Hematopoietic multipotent progenitor cell treated with erythropoietin and hydrocortisone succinate and interleukin-3 and kit ligand, for 17 days (in vitro differentiated cells): ENCODE results near the gene OR13A1.
A peak's percentile ranks its signal among the peaks of the same experiment; 100 is the strongest.
"Not testable (repeated sequence)": the region's sequence is repeated elsewhere in the genome, so short reads cannot be mapped to it uniquely, and the experiment has no call there.

Experiments used
- DNase-seq: peaks from one replicate; pipeline ENCODE4 v3.0.0-alpha.2; 2015; ENCODE audit warnings: low spot score

OR13A1 gene

GRCh38 chr10:45280113-45280760 lies 35.2 kb downstream of the OR13A1 start:
- DNase-seq, result no peak

- no peak for DNase-seq
Observed at GRCh38 chr10:45279682-45280081, 35.7 kb downstream of the OR13A1 start.

DNA sequence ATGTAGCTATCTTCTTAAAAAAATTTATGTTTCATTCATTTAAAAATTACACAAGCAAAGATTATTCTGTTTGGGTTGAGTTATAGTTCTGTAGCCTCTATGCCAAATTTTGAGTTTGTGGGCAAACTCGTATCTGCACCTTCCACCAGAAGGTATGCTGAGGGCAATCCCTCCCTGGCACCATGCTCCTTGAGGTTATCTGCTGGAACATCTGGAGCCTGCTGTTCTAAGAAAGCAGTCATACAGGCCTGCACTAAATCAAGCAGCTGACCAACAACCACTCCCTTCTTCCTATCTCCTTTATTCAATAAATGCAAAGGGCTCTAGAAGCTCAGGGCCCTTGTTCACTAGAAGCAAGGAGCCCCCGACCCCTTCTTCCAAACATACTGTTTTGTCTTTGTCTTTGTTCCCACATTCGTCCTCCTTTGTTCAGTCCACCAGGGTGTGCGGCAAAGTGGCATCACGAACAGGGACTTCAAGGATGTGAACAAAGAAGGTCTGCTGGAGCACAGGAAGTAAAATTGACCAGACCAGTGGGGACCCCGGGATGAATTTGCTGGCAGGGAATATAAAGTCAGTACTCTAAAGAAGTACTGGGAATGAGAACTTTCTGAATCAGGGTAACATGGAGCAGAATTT lies 36.4 kb downstream of the OR13A1 start:
- DNase-seq, result peak; percentile 69

- not testable (repeated sequence) for DNase-seq
Observed at GRCh38 chr10:45276146-45276545, 39.3 kb downstream of the OR13A1 start.

DNA sequence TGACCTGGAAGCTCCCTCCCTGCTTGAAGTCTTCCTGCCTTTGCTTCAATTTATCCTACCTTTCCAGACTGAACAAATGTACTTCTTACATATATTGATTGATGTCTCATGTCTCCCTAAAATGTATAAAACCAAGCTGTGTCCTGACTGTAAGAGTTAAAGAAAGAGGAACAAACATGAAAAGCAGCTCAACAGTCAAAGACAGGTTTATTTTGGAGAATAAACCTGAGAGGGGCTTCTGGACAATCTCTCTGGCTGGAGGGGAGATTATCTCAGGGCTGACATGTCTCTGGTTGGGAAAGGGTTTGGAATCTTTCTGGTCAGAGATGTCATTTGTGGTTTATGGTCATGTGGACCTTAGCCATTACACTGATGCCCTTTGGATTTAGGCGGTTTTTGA lies 41.0 kb downstream of the OR13A1 start:
- DNase-seq, result no peak

DNA sequence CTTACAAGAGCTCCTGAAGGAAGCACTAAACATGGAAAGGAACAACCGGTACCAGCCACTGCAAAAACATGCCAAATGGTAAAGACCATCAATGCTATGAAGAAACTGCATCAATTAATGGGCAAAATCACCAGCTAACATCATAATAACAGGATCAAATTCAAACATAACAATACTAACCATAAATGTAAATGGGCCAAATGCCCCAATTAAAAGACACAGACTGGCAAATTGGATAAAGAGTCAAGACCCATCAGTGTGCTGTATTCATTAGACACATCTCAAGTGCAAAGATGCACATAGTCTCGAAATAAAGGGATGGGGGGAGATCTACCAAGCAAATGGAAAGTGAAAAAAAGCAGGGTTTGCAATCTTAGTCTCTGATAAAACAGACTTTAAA lies 47.6 kb downstream of the OR13A1 start:
- not testable (repeated sequence) for DNase-seq

DNA sequence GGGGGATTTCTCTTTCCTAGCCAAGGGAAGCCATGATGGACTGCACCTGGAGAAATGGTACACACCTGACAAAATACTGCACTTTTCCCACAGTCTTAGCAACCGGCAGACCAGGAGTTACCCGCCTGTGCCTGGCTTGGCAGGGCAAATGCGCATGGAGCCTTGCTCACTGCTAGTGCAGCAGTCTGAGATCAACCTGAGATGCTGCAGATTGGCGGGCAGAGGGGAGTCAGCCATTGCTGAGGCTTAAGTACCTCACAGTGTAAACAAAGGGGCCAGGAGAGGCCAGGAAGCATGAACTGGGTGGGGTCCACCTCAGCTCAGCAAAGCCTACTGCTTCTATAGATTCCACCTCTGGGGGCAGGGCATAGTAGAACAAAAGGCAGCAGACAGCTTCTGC lies 49.4 kb downstream of the OR13A1 start:
- DNase-seq, result no peak

GRCh38 chr10:45261946-45262345 lies 53.5 kb downstream of the OR13A1 start:
- DNase-seq, result no peak

- no peak for DNase-seq
Observed at GRCh38 chr10:45261243-45261775, 54.1 kb downstream of the OR13A1 start.

GRCh38 chr10:45260635-45261034 lies 54.8 kb downstream of the OR13A1 start:
- DNase-seq, result not testable (repeated sequence)

GRCh38 chr10:45259786-45260495 lies 55.5 kb downstream of the OR13A1 start:
- not testable (repeated sequence) for DNase-seq

DNA sequence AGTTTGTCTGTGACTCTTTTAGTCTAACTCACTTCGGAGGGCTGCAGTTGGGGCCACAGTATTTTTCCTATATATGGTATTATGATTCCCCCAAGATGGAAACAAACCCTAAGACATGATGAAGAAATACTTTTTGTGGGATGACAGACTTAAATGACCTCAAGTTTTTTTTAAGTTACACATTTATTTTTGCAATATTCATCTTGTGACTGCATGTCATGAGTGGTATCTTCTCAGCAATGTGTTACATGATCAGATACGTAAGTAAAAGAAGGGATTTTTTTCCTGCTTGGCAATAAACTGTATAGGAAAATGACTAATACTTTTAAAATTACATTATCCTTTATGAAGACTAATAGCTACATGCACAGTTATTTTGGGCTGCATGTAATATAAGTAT lies 57.8 kb downstream of the OR13A1 start:
- no peak for DNase-seq

DNA sequence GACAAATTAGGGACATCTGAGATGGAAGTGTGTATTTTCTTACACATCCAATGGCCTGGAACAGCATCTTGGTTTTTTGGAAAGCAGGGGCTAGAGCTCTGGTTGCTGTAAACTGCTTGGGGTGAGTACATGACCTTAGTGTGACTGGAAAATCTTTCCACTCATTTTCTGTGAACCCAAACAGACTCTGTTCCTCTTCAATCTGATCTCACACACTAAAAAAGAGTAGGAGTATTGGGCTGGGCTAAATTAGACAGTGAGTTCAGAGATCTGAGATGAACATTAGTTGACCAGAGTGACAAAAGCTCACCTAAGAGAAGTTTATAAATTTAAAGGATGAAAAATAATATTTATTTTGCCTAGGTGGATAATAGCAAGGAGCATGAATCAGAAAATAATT lies 59.2 kb downstream of the OR13A1 start:
- DNase-seq, result no peak

DNA sequence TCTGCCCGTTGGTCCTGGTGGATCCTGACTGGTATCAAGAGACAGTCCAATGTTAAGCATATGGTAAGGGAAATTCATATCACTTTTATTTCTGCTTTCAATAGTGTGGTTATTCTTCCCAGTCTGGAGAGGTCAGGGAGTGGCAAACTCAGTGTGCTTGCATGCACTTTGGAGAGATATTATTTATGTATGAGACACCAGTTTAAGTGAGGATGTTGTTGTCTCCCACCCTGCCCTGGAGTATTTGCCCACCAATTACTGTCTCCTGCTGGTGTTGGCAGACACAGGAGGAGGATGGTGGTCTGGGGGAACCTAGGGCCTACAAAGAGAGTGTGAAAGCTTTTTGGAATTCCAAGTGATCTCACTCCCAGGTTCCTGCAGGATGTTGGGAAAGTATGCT lies 59.7 kb downstream of the OR13A1 start:
- DNase-seq, result no peak

DNA sequence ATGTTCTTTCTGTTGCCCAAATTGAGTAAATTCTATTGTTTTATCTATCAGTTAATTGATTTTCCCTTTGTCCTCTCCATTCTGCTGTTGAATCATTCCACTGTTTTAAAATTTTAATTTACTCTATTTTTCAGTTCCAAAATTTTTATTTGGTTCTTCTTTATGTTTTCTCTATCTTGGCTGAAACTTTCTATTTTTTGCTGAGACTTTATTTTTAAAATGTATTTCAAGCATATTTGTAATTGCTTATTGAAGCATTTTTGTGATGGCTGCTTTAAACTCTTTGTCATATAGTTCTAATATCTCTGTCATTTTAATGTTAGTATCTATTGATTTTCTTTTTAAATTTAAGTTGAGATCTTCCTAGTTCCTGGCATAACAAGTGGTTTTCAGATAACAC lies 60.5 kb downstream of the OR13A1 start:
- DNase-seq, result no peak

DNA sequence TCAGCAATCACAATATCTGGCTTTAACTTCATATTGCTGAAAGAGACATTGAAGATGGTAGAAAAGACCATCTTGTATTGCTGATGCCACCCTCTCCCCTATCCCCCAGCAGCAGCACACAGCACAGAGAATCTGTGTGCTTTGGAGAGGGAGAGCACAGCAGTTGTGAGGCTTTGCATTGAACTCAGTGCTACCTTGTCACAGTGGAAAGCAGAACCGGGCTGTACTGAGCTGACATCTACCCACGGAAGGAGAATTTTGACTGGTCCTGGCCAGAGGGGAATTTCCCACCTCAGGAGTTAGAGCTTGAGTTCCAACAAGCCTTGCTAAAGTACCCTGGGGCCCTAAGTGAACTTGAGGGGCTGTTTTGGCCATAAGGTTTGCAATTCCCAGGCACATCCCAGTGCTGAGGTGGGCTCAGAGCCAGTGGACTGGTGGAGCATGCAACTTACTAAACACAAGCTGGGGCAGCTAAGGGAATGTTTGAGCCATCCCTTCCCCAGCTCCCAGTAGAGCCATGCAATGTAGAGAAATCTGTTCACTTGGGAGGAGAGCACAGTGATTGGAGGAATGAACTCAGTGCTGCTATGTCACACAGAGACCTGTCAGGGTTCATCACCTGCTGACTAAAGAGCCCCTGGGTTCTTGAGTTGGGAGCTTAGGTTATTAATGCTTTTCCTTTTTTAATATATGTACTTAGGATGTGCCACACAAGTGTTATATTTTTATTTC lies 62.1 kb downstream of the OR13A1 start:
- no peak for DNase-seq
